Fibroblast of lung (primary cell): ENCODE data around the gene ETNPPL.

Experiments used
- CTCF ChIP-seq, 2 donors: IDR thresholded peaks in 1 of 2; conservative IDR thresholded peaks in 1 of 2; 1 replicate in 1 of 2; 2 replicates in 1 of 2; pipeline ENCODE4 v1.5.1; 2011 to 2012; ENCODE audit warnings: low read length in 2 of 2, control low read depth in 1 of 2, inconsistent platforms in 1 of 2, low read depth in 1 of 2, mild to moderate bottlenecking in 1 of 2
- EZH2 ChIP-seq: IDR thresholded peaks from 2 replicates; pipeline ENCODE4 v1.5.1; 2012; ENCODE audit warnings: low read length, control low read depth, mild to moderate bottlenecking; ENCODE audit errors: missing control alignments

DNA sequence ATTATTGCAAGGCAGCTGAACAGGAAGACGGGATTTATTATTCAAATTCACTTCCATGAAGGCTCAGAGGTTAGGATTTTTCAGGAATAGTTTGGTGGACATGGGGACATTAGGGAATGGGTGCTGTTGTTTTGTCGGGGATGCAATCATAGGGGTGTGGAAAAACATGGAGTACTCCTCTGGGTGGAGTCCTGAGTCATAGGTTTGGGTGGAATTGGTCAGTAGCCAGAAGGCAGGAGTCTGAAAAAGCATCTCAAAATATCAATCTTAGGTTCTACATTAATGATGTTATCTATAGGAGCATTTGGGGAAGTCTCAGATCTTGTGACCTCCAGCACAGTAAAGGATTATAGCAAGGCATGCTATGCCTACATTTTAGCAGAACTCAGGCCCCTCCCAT is 14.5 kb upstream of the ETNPPL start:
- no peak for TF ChIP-seq CTCF (conservative IDR thresholded peaks at IDR 0.05 in 1 of 2, IDR thresholded peaks at IDR 0.05 in 1 of 2; ENCODE audit: low read depth in 1 of 2, low read length in 2 of 2)
- TF ChIP-seq EZH2, result no peak
